K562 treated with DMSO at 1 percent for 24 hours (cell line): ENCODE measurements around the gene SCAMP5. TPM values are rescaled to one million over a fixed set of nuclear protein-coding genes. Genes with fewer than 3 reads are reported as not detected.

ENCODE experiments used
- total RNA-seq: library from RNA; unstranded; fragments of 300-600 nt; gene quantifications from 2 replicates; pipeline ENCODE4 v1.2.3, GENCODE V29; 2022; ENCODE audit warnings: low read depth; ENCODE audit not compliant: insufficient read depth

The SCAMP5 gene, protein sequence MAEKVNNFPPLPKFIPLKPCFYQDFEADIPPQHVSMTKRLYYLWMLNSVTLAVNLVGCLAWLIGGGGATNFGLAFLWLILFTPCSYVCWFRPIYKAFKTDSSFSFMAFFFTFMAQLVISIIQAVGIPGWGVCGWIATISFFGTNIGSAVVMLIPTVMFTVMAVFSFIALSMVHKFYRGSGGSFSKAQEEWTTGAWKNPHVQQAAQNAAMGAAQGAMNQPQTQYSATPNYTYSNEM
- 0.27 TPM in 1 of 2 replicates, not detected in the other for total RNA-seq

DNA sequence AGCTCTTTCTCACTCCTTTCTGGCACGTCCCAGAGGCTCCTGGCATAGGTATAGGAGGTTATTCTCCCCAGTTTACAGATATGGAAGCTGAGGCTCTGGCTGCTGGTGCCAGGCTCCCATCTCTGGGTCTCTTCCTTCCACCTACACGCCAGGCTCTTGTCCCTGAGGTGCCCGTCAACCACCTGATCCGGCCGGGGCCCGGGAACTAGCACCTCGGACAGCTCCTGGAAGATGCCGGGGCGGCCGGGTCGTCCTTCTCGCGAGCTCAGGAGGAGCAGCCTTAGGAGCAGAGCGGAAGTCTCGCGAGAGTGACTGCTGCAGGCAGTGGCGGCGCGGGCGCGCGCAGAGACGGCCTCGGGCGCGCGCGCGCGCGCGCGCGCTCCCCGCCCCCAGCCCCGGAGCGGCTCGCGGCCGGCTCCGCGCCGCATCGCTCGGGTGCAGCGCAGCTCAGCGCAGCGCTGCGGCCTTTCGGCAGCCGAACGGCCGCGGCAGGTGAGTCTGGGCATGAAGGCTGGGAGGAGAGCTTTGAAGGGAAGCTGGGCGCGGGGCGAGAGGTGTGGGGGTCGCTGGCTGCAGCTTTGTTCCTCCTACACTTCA, at the start of gene SCAMP5:
Gene SCAMP5, plus strand, starts transcription at position 382 of the 597 bp plus-strand sequence. CDS start 16,277 bp downstream, outside the sequence.

DNA sequence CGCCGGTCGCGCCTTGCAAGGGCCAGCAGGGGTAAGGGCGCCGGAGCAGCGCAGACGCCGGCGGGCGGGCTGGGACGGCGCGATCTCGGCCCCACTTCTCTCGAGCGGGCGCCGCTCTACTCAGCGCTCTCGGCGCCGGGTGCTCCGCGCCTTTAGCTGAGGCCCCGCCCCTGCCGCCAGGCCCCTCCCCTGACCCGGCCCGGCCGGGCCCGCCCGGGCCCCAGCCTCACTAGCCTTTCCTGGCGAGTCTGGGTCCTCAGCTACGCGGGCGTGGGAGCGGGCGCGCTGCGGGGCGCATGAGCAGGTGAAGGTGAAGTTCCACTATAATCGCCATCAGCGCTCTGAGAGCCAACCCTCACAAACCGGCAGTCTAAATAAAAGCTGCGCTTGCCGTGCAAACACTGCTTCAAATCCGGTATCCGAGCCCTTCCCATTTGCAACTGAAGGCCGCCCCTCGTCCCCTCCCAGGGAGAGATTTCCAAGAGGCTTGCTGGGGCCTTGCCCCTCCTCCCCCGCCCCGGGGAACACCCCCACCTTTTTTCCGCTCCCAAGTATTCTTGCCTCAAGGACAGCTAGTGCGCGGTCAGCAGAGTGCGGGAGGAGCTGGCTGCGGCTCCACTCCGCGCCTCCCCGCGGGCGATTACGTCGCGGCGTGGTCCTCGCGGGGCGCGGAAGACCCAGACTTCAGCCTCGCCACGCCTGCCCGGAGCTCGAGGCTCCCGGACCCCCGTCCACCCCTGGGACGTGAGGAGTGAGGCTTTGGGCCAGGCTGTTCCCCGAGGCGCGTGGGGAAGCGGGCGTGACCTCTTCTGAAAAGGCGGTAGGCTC, 38.5 kb upstream of the SCAMP5 start, which contains the start of gene RPP25:
Gene RPP25, minus strand, starts transcription at position 125 of the 828 bp plus-strand sequence. CDS start 189 bp downstream, outside the sequence.

DNA sequence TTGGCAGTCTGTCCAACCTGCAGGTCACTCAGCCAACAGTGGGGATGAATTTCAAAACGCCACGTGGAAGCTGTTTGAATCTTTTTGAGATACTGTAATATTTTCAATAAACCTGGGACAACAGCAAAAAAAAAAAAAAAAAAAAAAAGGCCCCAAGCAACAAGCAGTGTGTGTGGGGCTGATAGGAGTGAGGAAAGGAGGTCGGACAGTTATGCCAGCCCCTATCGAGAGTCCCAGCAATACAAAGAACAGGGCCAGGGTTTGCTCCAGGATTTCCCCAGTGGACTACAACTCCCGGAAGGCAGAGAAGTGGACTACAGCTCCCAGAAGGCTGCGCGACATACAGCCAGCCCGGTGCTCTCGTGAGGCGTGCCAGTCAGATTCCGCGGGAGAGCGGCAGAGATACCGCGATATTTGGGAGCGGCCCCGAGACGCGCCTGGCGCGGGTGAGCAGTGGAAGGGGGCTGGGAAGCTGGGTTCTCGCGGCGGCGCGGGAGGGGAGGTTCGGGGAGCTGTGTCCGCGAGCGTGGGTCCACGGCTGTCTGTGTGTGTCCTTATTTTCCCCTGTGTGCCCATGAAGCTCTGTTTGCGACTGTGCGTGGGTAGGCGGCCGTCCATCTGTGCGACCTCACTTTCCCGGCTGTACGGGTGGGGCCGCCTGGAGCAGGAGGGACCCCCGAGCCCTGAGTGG, 28.0 kb downstream of the SCAMP5 start, which contains the start of gene PPCDC:
Gene PPCDC, plus strand, starts transcription at position 410 of the 691 bp plus-strand sequence. CDS start 4,729 bp downstream, outside the sequence.

Other genes starting within 250 kb of the SCAMP5 start
- not detected in 2 replicates for gene CYP1A2, start 246.7 kb upstream of the SCAMP5 start, total RNA-seq
- 73.2 and 90.4 TPM in 2 replicates for gene CSK, start 213.5 kb upstream of the SCAMP5 start, total RNA-seq
- not detected in 2 replicates for gene LMAN1L, start 182.7 kb upstream of the SCAMP5 start, total RNA-seq
- not detected in 2 replicates for gene CPLX3, start 168.9 kb upstream of the SCAMP5 start, total RNA-seq
- 39.3 and 50.0 TPM in 2 replicates for gene ULK3, start 152.4 kb upstream of the SCAMP5 start, total RNA-seq
- 67.8 and 68.5 TPM in 2 replicates for gene SCAMP2, start 122.2 kb upstream of the SCAMP5 start, total RNA-seq
- 35.1 and 40.3 TPM in 2 replicates for gene MPI, start 105.5 kb upstream of the SCAMP5 start, total RNA-seq
- 20.4 and 21.5 TPM in 2 replicates for gene FAM219B, start 88.7 kb upstream of the SCAMP5 start, total RNA-seq
- gene COX5A, start 57.5 kb upstream of the SCAMP5 start, total RNA-seq, result 394 and 429 TPM in 2 replicates
- gene RPP25, start 38.8 kb upstream of the SCAMP5 start, total RNA-seq, result 38.6 and 41.0 TPM in 2 replicates
- gene PPCDC, start 28.0 kb downstream of the SCAMP5 start, total RNA-seq, result 14.3 and 17.2 TPM in 2 replicates
- 58.6 and 60.0 TPM in 2 replicates for gene C15orf39, start 206.3 kb downstream of the SCAMP5 start, total RNA-seq